SK-N-SH treated with all-trans-retinoic acid at 6 μM for 48 hours (cell line): ENCODE results near the gene FRMD4A.

Source experiments
- ATAC-seq: fragments of 200-7000 bp; cut with Tn5 transposase; 3 replicates; pipeline ENCODE4 v1.9.1; 2020; ENCODE audit warnings: mild to moderate bottlenecking, moderate library complexity
- ARNTL ChIP-seq: fragments of 450-650 bp; formaldehyde crosslinking; IDR thresholded peaks from 2 replicates; pipeline ENCODE4 v1.5.0; 2020; ENCODE audit warnings: low read depth, mild to moderate bottlenecking, moderate library complexity, borderline replicate concordance
- BACH2 ChIP-seq: fragments of 250-450 bp; sonication (Bioruptor Pico); IDR thresholded peaks from 2 replicates; pipeline ENCODE4 v1.9.0; 2021; ENCODE audit warnings: mild to moderate bottlenecking, borderline replicate concordance
- CSDC2 ChIP-seq: fragments of 250-450 bp; sonication (Bioruptor Pico); IDR thresholded peaks from 2 replicates; pipeline ENCODE4 v1.5.0; 2020; ENCODE audit warnings: mild to moderate bottlenecking, moderate library complexity
- CSRNP3 ChIP-seq: fragments of 250-450 bp; sonication (Bioruptor Pico); IDR thresholded peaks from 2 replicates; pipeline ENCODE4 v1.5.1; 2021; ENCODE audit warnings: mild to moderate bottlenecking, moderate library complexity
- ESRRG ChIP-seq: fragments of 250-450 bp; sonication (Bioruptor Pico); IDR thresholded peaks from 2 replicates; pipeline ENCODE4 v1.6.1; 2021; ENCODE audit warnings: mild to moderate bottlenecking
- GLIS3 ChIP-seq: fragments of 250-450 bp; sonication (Bioruptor Pico); IDR thresholded peaks from 2 replicates; pipeline ENCODE4 v1.5.0; 2020; ENCODE audit warnings: mild to moderate bottlenecking, moderate library complexity
- ISL1 ChIP-seq: fragments of 250-450 bp; sonication (Bioruptor Pico); IDR thresholded peaks from 2 replicates; pipeline ENCODE4 v2.1.2; 2022; ENCODE audit warnings: mild to moderate bottlenecking, moderate library complexity
- PATZ1 ChIP-seq: fragments of 250-450 bp; sonication (Bioruptor Pico); IDR thresholded peaks from 2 replicates; pipeline ENCODE4 v1.8.0; 2020; ENCODE audit warnings: mild to moderate bottlenecking, moderate library complexity, borderline replicate concordance
- PPARA ChIP-seq: fragments of 250-450 bp; sonication (Bioruptor Pico); IDR thresholded peaks from 2 replicates; pipeline ENCODE4 v1.5.0; 2020; ENCODE audit warnings: mild to moderate bottlenecking, borderline replicate concordance
- RARB ChIP-seq: fragments of 250-450 bp; sonication (Bioruptor Pico); IDR thresholded peaks from 2 replicates; pipeline ENCODE4 v1.8.0; 2021; ENCODE audit warnings: mild to moderate bottlenecking, moderate library complexity
- SNAI2 ChIP-seq: fragments of 250-450 bp; sonication (Bioruptor Pico); IDR thresholded peaks from 2 replicates; pipeline ENCODE4 v1.5.0; 2020; ENCODE audit warnings: mild to moderate bottlenecking, moderate library complexity
- TSHZ2 ChIP-seq: fragments of 250-450 bp; sonication (Bioruptor Pico); IDR thresholded peaks from 2 replicates; pipeline ENCODE4 v1.5.0; 2020; ENCODE audit warnings: mild to moderate bottlenecking, moderate library complexity
- ZC3H10 ChIP-seq: fragments of 250-450 bp; sonication (Bioruptor Pico); IDR thresholded peaks from 2 replicates; pipeline ENCODE4 v1.5.1; 2021; ENCODE audit warnings: mild to moderate bottlenecking, moderate library complexity
- ZFP3 ChIP-seq: fragments of 250-450 bp; sonication (Bioruptor Pico); IDR thresholded peaks from 2 replicates; pipeline ENCODE4 v1.5.0; 2020; ENCODE audit warnings: mild to moderate bottlenecking, moderate library complexity
- ZFP30 ChIP-seq: fragments of 450-650 bp; formaldehyde crosslinking; IDR thresholded peaks from 2 replicates; pipeline ENCODE4 v1.5.0; 2022; ENCODE audit warnings: mild to moderate bottlenecking, moderate library complexity
- ZNF565 ChIP-seq: fragments of 450-650 bp; formaldehyde crosslinking; conservative IDR thresholded peaks from 2 replicates; pipeline ENCODE4 v1.5.0; 2020; ENCODE audit warnings: low read depth, mild to moderate bottlenecking, moderate library complexity
- ZNF70 ChIP-seq: fragments of 450-650 bp; formaldehyde crosslinking; IDR thresholded peaks from 2 replicates; pipeline ENCODE4 v1.5.0; 2020; ENCODE audit warnings: mild to moderate bottlenecking, moderate library complexity

FRMD4A gene

GRCh38 chr10:14360515-14360914, 29.8 kb upstream of the FRMD4A start (continued):
- no peak for TF ChIP-seq PATZ1 (CRISPR knock-in tag)

GRCh38 chr10:14358886-14359573, 28.3 kb upstream of the FRMD4A start:
- no peak for TF ChIP-seq PPARA
- no peak for TF ChIP-seq ARNTL
- no peak for TF ChIP-seq ZNF565 (CRISPR knock-in tag)
- TF ChIP-seq ZNF70 (CRISPR knock-in tag), result no peak
- TF ChIP-seq BACH2 (CRISPR knock-in tag), result no peak
- no peak for TF ChIP-seq ISL1 (CRISPR knock-in tag)
- TF ChIP-seq ESRRG, result no peak
- ATAC-seq, result no peak

GRCh38 chr10:14356921-14357320, 26.2 kb upstream of the FRMD4A start:
- ATAC-seq, result no peak
- TF ChIP-seq BACH2 (CRISPR knock-in tag), result no peak
- TF ChIP-seq TSHZ2 (CRISPR knock-in tag), result no peak
- TF ChIP-seq ISL1 (CRISPR knock-in tag), result no peak
- TF ChIP-seq ZFP3, result no peak
- no peak for TF ChIP-seq SNAI2 (CRISPR knock-in tag)
- TF ChIP-seq PATZ1 (CRISPR knock-in tag), result no peak
- TF ChIP-seq CSRNP3 (CRISPR knock-in tag), result no peak

- no peak for TF ChIP-seq CSDC2 (CRISPR knock-in tag)
- no peak for TF ChIP-seq ZNF70 (CRISPR knock-in tag)
- TF ChIP-seq ZNF565 (CRISPR knock-in tag), result no peak
- no peak for TF ChIP-seq ZFP30 (CRISPR knock-in tag)
- no peak for TF ChIP-seq GLIS3 (CRISPR knock-in tag)
- TF ChIP-seq ZFP3, result no peak
- TF ChIP-seq RARB (CRISPR knock-in tag), result no peak
- no peak for ATAC-seq
Measured at GRCh38 chr10:14355750-14356149, 25.0 kb upstream of the FRMD4A start.

- ATAC-seq, result no peak
- TF ChIP-seq ZFP3 (no peak), TSHZ2 (CRISPR knock-in tag) (no peak), ZNF70 (CRISPR knock-in tag) (no peak), ZC3H10 (CRISPR knock-in tag) (no peak), PPARA (no peak), PATZ1 (CRISPR knock-in tag) (no peak), SNAI2 (CRISPR knock-in tag) (no peak)
Measured at GRCh38 chr10:14353291-14353913, 22.7 kb upstream of the FRMD4A start.
